Neural progenitor cell (in vitro differentiated cells): ENCODE measurements around the gene CCDC152.

Source experiments
- CTCF ChIP-seq: fragments of 200-600 bp; sonication (generic); IDR thresholded peaks from 2 replicates; pipeline ENCODE4 v1.5.1; 2017; ENCODE audit warnings: antibody characterized with exemption, mild to moderate bottlenecking
- EZH2 ChIP-seq: fragments of 200-600 bp; sonication (generic); IDR thresholded peaks from 2 replicates; pipeline ENCODE4 v1.6.1; 2017; ENCODE audit warnings: antibody characterized with exemption, mild to moderate bottlenecking, moderate library complexity
- EZH2phosphoT487 ChIP-seq: fragments of 200-600 bp; sonication (generic); IDR thresholded peaks from 2 replicates; pipeline ENCODE4 v1.6.1; 2017; ENCODE audit warnings: antibody characterized with exemption

- TF ChIP-seq CTCF, result no peak
- TF ChIP-seq EZH2phosphoT487, result no peak
- no peak for TF ChIP-seq EZH2
Measured at GRCh38 chr5:42800748-42801330, 44.2 kb downstream of the CCDC152 start.
